Measurements from ENCODE around the gene APMAP.
A peak's percentile ranks its signal among the peaks of the same experiment; 100 is the strongest.

APMAP gene

GRCh38 chr20:24985802-24986201 is 6.7 kb downstream of the APMAP start:
- DNase-seq: no peak

GRCh38 chr20:24984961-24985640 is 7.5 kb downstream of the APMAP start:
- DNase-seq: peak; percentile 57

GRCh38 chr20:24983896-24984295 is 8.7 kb downstream of the APMAP start:
- no peak for DNase-seq

GRCh38 chr20:24981790-24982189 is 10.8 kb downstream of the APMAP start:
- peak; percentile 70 for DNase-seq

- no peak for DNase-seq
Measured at GRCh38 chr20:24981282-24981681, 11.3 kb downstream of the APMAP start.

- peak; percentile 28 for DNase-seq
Measured at GRCh38 chr20:24980291-24981053, 12.1 kb downstream of the APMAP start.

GRCh38 chr20:24979036-24979960 is 13.3 kb downstream of the APMAP start:
- no peak for DNase-seq

- no peak for DNase-seq
Measured at GRCh38 chr20:24978513-24978912, 14.0 kb downstream of the APMAP start.

- DNase-seq: no peak
Measured at GRCh38 chr20:24977797-24978196, 14.8 kb downstream of the APMAP start.

GRCh38 chr20:24977336-24977735 is 15.2 kb downstream of the APMAP start:
- no peak for DNase-seq

GRCh38 chr20:24972341-24972740 is 20.2 kb downstream of the APMAP start:
- DNase-seq: no peak

GRCh38 chr20:24971376-24972101 is 21.0 kb downstream of the APMAP start:
- no peak for DNase-seq

GRCh38 chr20:24970754-24971153 is 21.8 kb downstream of the APMAP start:
- peak; percentile 67 for DNase-seq

GRCh38 chr20:24970030-24970553 is 22.5 kb downstream of the APMAP start:
- DNase-seq: peak; percentile 48

GRCh38 chr20:24969186-24970029 is 23.1 kb downstream of the APMAP start:
- DNase-seq: no peak

GRCh38 chr20:24968278-24968800 is 24.2 kb downstream of the APMAP start:
- no peak for DNase-seq

- DNase-seq: no peak
Measured at GRCh38 chr20:24966317-24967012, 26.1 kb downstream of the APMAP start.

GRCh38 chr20:24965065-24965919 is 27.3 kb downstream of the APMAP start:
- no peak for DNase-seq

- DNase-seq: no peak
Measured at GRCh38 chr20:24964506-24964840, 28.1 kb downstream of the APMAP start.

Measured in inflammatory macrophage treated with lipopolysaccharide for 4 hours (primary cell).